Measurements from ENCODE around the gene KLC4.

DNA sequence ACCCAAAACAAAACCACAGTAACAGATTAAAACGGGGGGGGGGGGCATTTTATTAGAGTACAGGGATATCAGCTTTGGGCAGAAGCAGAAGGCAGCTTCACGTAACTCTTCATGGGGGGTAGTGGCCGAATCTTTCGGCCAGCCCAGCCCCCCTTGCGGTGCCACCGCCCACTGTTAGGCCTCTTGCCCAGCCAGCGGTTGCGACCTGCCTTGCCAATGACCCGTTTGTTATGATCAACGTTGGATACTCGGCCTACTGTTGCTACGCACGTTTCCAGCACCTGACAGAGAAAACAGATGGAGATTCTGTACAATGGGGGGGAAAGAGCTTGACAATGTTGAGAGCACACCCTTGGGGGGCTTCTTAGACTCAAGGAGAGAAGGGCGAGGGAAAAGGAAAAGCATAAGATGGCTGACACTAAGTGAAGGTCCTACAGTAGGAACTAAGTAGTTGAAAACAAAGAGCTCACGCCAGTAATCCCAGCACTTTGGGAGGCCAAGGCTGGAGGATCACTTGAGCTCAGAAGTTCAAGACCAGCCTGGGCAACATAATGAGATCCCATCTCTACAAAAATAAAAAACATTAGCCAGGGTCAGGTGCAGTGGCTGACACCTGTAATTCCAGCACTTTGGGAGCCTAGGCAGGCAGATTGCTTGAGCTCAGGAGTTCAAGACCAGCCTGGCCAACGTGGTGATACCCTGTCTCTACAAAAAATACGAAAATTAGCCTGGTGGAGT is 5.1 kb upstream of the KLC4 start:
- TF ChIP-seq POLR2AphosphoS5 (IDR thresholded peaks at IDR 0.05), result no peak
- TF ChIP-seq, protein P1, sequence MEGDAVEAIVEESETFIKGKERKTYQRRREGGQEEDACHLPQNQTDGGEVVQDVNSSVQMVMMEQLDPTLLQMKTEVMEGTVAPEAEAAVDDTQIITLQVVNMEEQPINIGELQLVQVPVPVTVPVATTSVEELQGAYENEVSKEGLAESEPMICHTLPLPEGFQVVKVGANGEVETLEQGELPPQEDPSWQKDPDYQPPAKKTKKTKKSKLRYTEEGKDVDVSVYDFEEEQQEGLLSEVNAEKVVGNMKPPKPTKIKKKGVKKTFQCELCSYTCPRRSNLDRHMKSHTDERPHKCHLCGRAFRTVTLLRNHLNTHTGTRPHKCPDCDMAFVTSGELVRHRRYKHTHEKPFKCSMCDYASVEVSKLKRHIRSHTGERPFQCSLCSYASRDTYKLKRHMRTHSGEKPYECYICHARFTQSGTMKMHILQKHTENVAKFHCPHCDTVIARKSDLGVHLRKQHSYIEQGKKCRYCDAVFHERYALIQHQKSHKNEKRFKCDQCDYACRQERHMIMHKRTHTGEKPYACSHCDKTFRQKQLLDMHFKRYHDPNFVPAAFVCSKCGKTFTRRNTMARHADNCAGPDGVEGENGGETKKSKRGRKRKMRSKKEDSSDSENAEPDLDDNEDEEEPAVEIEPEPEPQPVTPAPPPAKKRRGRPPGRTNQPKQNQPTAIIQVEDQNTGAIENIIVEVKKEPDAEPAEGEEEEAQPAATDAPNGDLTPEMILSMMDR (IDR thresholded peaks at IDR 0.05), result no peak

Measured in breast epithelium (tissue), 3 donors.